Neuronal stem cell (in vitro differentiated cells): ENCODE data around the gene FYN.

Experiments used
- DNase-seq: peaks from one replicate; pipeline ENCODE4 v3.0.0-alpha.2; 2013; ENCODE audit warnings: low spot score
- H2AFZ ChIP-seq: one replicate; pipeline ENCODE4 v1.6.1; 2013; ENCODE audit warnings: mild to moderate bottlenecking, low read length, inconsistent platforms
- H2AK5ac ChIP-seq: 2 replicates; pipeline ENCODE4 v1.6.1; 2013; ENCODE audit warnings: low read depth, mild to moderate bottlenecking, inconsistent platforms, low read length, moderate library complexity, mixed read lengths
- H2BK120ac ChIP-seq: 2 replicates; pipeline ENCODE4 v1.6.1; 2013; ENCODE audit warnings: low read depth, mild to moderate bottlenecking, inconsistent platforms, low read length, moderate library complexity, mixed read lengths
- H2BK12ac ChIP-seq: one replicate; pipeline ENCODE4 v1.6.1; 2013; ENCODE audit warnings: low read length, inconsistent platforms
- H2BK15ac ChIP-seq: 2 replicates; pipeline ENCODE4 v1.6.1; 2013; ENCODE audit warnings: mild to moderate bottlenecking, low read length, inconsistent platforms, mixed read lengths
- H2BK5ac ChIP-seq: one replicate; pipeline ENCODE4 v1.6.1; 2013; ENCODE audit warnings: inconsistent platforms, mild to moderate bottlenecking, low read length, moderate library complexity
- H3K14ac ChIP-seq: one replicate; pipeline ENCODE4 v1.6.1; 2013; ENCODE audit warnings: low read length, inconsistent platforms
- H3K18ac ChIP-seq: 2 replicates; pipeline ENCODE4 v1.6.1; 2013; ENCODE audit warnings: low read length, inconsistent platforms
- H3K23ac ChIP-seq: 2 replicates; pipeline ENCODE4 v1.6.1; 2013; ENCODE audit warnings: low read depth, mild to moderate bottlenecking, mixed read lengths, low read length, inconsistent platforms; ENCODE audit not compliant: poor library complexity
- H3K27ac ChIP-seq: replicated peaks from 3 replicates; pipeline ENCODE4 v1.5.1; 2013; ENCODE audit warnings: low read length, inconsistent platforms
- H3K27me3 ChIP-seq, 3 experiments: 2 replicates each; pipeline ENCODE4 v1.6.1; 2013; ENCODE audit warnings: low read length in 3 of 3, mild to moderate bottlenecking in 2 of 3, inconsistent platforms in 1 of 3, low read depth in 1 of 3, mixed read lengths in 1 of 3, moderate library complexity in 1 of 3; ENCODE audit not compliant: control insufficient read depth in 3 of 3, insufficient read depth in 3 of 3
- H3K36me3 ChIP-seq, 2 donors: replicated peaks in 1 of 2; 2 replicates each; pipeline ENCODE4 v1.6.1; 2013; ENCODE audit warnings: low read length in 2 of 2; ENCODE audit not compliant: control insufficient read depth in 2 of 2, insufficient read depth in 2 of 2
- H3K4ac ChIP-seq: 2 replicates; pipeline ENCODE4 v1.6.1; 2013; ENCODE audit warnings: inconsistent platforms, mild to moderate bottlenecking, low read length, moderate library complexity
- H3K4me1 ChIP-seq, 2 donors: 1 replicate in 1 of 2; 2 replicates in 1 of 2; pipeline ENCODE4 v1.6.1; 2013; ENCODE audit warnings: low read length in 2 of 2, low read depth in 1 of 2; ENCODE audit not compliant: control insufficient read depth in 2 of 2, insufficient read depth in 1 of 2
- H3K4me2 ChIP-seq: one replicate; pipeline ENCODE4 v1.6.1; 2013; ENCODE audit warnings: mild to moderate bottlenecking, low read length, inconsistent platforms; ENCODE audit not compliant: insufficient read depth, poor library complexity, severe bottlenecking
- H3K4me3 ChIP-seq, 2 donors: 2 replicates each; pipeline ENCODE4 v1.5.1; 2013; ENCODE audit warnings: low read length in 2 of 2, mild to moderate bottlenecking in 2 of 2, inconsistent platforms in 1 of 2, moderate library complexity in 1 of 2
- H3K79me1 ChIP-seq: one replicate; pipeline ENCODE4 v1.6.1; 2013; ENCODE audit warnings: low read depth, mild to moderate bottlenecking, inconsistent platforms, low read length, moderate library complexity
- H3K9ac ChIP-seq: one replicate; pipeline ENCODE4 v1.6.1; 2013; ENCODE audit warnings: mild to moderate bottlenecking, low read depth, low read length, inconsistent platforms; ENCODE audit not compliant: poor library complexity
- H3K9me3 ChIP-seq, 2 donors: replicated peaks in 1 of 2; 2 replicates each; pipeline versions ENCODE3 to v1.6.1; 2013; ENCODE audit warnings: low read length in 2 of 2, mild to moderate bottlenecking in 2 of 2, inconsistent platforms in 1 of 2, low read depth in 1 of 2, mixed read lengths in 1 of 2, moderate library complexity in 1 of 2; ENCODE audit not compliant: control insufficient read depth in 2 of 2, insufficient read depth in 1 of 2
- H4K8ac ChIP-seq: one replicate; pipeline ENCODE4 v1.6.1; 2013; ENCODE audit warnings: low read depth, mild to moderate bottlenecking, inconsistent platforms, low read length, moderate library complexity
- H4K91ac ChIP-seq: one replicate; pipeline ENCODE4 v1.6.1; 2013; ENCODE audit warnings: low read length, low read depth, mild to moderate bottlenecking, inconsistent platforms; ENCODE audit not compliant: poor library complexity
- WGBS, 2 donors: extraction: QIAGEN DNeasy Blood & Tissue Kit; methylation state at CpG; one replicate each; pipeline ENCODE4 v1.1.7; 2013; ENCODE audit warnings: missing lambda C conversion rate in 2 of 2, mixed read lengths in 1 of 2; ENCODE audit not compliant: insufficient read length in 2 of 2, insufficient replicate concordance in 1 of 2; ENCODE audit errors: extremely low coverage in 2 of 2; 5-methylcytosine and 5-hydroxymethylcytosine counted together

FYN gene

GRCh38 chr6:111865049-111865585 is 8.1 kb downstream of the FYN start:
- H3K9ac ChIP-seq: no peak overlapping the region
- WGBS, 2 donors: no CpG with 5 or more reads among the region's 6 CpGs
- H4K8ac ChIP-seq: no peak overlapping the region
- no peak overlapping the region for H3K27ac ChIP-seq
- peaks cover 3% of the 10 kb centered on the region for H3K79me1 ChIP-seq
- H3K4me3 ChIP-seq: no peak overlapping the region
- H2BK12ac ChIP-seq: no peak overlapping the region
- no peak overlapping the region for H2BK120ac ChIP-seq
- H3K9me3 ChIP-seq: peaks cover 0 to 12% of the 10 kb centered on the region in 2 donors
- H3K4me1 ChIP-seq: peaks cover 11 to 35% of the 10 kb centered on the region in 2 donors
- H2BK5ac ChIP-seq: no peak overlapping the region
- no peak for DNase-seq
- H2AFZ ChIP-seq: no peak overlapping the region
- H3K27me3 ChIP-seq: no peaks in the 10 kb centered on the region
- H3K36me3 ChIP-seq: peaks cover 0 to 85% of the 10 kb centered on the region in 2 donors
- H3K4ac ChIP-seq: no peak overlapping the region
- no peak overlapping the region for H3K18ac ChIP-seq
- H3K4me2 ChIP-seq: no peak overlapping the region
- H4K91ac ChIP-seq: no peak overlapping the region
- H2AK5ac ChIP-seq: no peak overlapping the region
- H2BK15ac ChIP-seq: no peak overlapping the region
- H3K23ac ChIP-seq: no peak overlapping the region
- no peak overlapping the region for H3K14ac ChIP-seq

- H4K8ac ChIP-seq: no peak overlapping the region
- no peak overlapping the region for H2BK12ac ChIP-seq
- peaks cover 0 to 79% of the 10 kb centered on the region in 2 donors for H3K36me3 ChIP-seq
- peaks cover 3% of the 10 kb centered on the region for H3K79me1 ChIP-seq
- peak overlapping the region; percentile 51 for H3K18ac ChIP-seq
- H3K4me1 ChIP-seq: peaks cover 15 to 35% of the 10 kb centered on the region in 2 donors
- no peak overlapping the region for H2BK15ac ChIP-seq
- no peak overlapping the region for H3K14ac ChIP-seq
- no peak overlapping the region for H4K91ac ChIP-seq
- H3K23ac ChIP-seq: no peak overlapping the region
- peaks cover 0 to 7% of the 10 kb centered on the region in 2 donors for H3K9me3 ChIP-seq
- H2AK5ac ChIP-seq: no peak overlapping the region
- no peak overlapping the region for H2AFZ ChIP-seq
- DNase-seq: no peak
- H2BK5ac ChIP-seq: no peak overlapping the region
- H3K27me3 ChIP-seq: no peaks in the 10 kb centered on the region
- no peak overlapping the region for H3K4me2 ChIP-seq
- H3K27ac ChIP-seq: peak overlapping the region; percentile 42
- no peak overlapping the region for H3K9ac ChIP-seq
- H3K4me3 ChIP-seq: peak overlapping the region in 1 of 2 donors; percentile 33
- WGBS, 2 donors: no CpG with 5 or more reads among the region's 6 CpGs
- no peak overlapping the region for H2BK120ac ChIP-seq
- H3K4ac ChIP-seq: no peak overlapping the region
These were observed 8.9 kb downstream of the FYN start for GRCh38 chr6:111864138-111865048.

DNA sequence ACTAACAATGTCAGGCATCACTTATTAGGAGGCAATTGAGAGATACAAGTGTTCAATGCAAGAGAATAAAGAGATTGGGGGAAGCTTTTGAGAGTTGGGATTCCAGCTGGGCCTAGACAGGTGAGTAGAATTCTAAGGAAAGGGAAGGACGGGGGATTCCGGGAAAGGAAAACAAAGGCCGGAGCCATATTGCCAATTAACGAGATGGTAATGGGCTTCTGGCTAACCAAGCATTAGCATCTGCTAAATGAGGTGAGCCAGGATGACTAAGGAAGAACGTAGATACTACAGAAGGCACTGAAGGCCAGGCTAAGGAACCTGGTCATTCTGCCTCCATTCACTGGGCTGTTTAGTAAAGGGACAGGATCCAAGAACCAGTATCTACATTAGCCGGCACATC is 10.5 kb downstream of the FYN start:
- no peak overlapping the region for H4K8ac ChIP-seq
- no peak overlapping the region for H3K18ac ChIP-seq
- H2BK120ac ChIP-seq: no peak overlapping the region
- WGBS, 2 donors: no CpG with 5 or more reads among the region's 6 CpGs
- no peak for DNase-seq
- peaks cover 0 to 62% of the 10 kb centered on the region in 2 donors for H3K36me3 ChIP-seq
- no peak overlapping the region for H2BK5ac ChIP-seq
- no peaks in the 10 kb centered on the region for H3K27me3 ChIP-seq
- H3K4me3 ChIP-seq: no peak overlapping the region
- H2AFZ ChIP-seq: no peak overlapping the region
- peaks cover 26 to 36% of the 10 kb centered on the region in 2 donors for H3K4me1 ChIP-seq
- no peak overlapping the region for H2AK5ac ChIP-seq
- peaks cover 0 to 7% of the 10 kb centered on the region in 2 donors for H3K9me3 ChIP-seq
- no peak overlapping the region for H3K9ac ChIP-seq
- peaks cover 2% of the 10 kb centered on the region for H3K79me1 ChIP-seq
- peak overlapping the region; percentile 36 for H3K27ac ChIP-seq
- no peak overlapping the region for H3K4ac ChIP-seq
- H3K23ac ChIP-seq: no peak overlapping the region
- no peak overlapping the region for H4K91ac ChIP-seq
- H3K14ac ChIP-seq: no peak overlapping the region
- no peak overlapping the region for H3K4me2 ChIP-seq
- H2BK15ac ChIP-seq: no peak overlapping the region
- no peak overlapping the region for H2BK12ac ChIP-seq

- Histone ChIP-seq H3K27ac (peak overlapping the region; percentile 34), H3K9me3 (peaks cover 0 to 7% of the 10 kb centered on the region in 2 donors), H3K27me3 (no peaks in the 10 kb centered on the region), H2AK5ac (no peak overlapping the region), H4K91ac (no peak overlapping the region), H3K4me3 (no peak overlapping the region), H3K4me1 (peaks cover 30 to 37% of the 10 kb centered on the region in 2 donors), H2AFZ (no peak overlapping the region), H4K8ac (no peak overlapping the region), H2BK5ac (no peak overlapping the region), H3K14ac (no peak overlapping the region), H3K4ac (no peak overlapping the region), H3K18ac (no peak overlapping the region), H2BK120ac (no peak overlapping the region), H3K4me2 (no peak overlapping the region), H3K79me1 (no peaks in the 10 kb centered on the region), H2BK15ac (no peak overlapping the region), H2BK12ac (no peak overlapping the region), H3K9ac (no peak overlapping the region), H3K36me3 (peaks cover 0 to 59% of the 10 kb centered on the region in 2 donors), H3K23ac (no peak overlapping the region)
- WGBS, 2 donors: no CpG with 5 or more reads among the region's 5 CpGs
- no peak for DNase-seq
These were observed 10.9 kb downstream of the FYN start for GRCh38 chr6:111862314-111862713.
